HG03575 (cell line): ENCODE results near the gene AGBL4.
"Not testable (repeated sequence)": the region's sequence is repeated elsewhere in the genome, so short reads cannot be mapped to it uniquely, and the experiment has no call there.

Experiments
- ATAC-seq: cut with Tn5 transposase; IDR thresholded peaks from one replicate; pipeline ENCODE4 v1.9.1; 2021; ENCODE audit not compliant: unreplicated experiment, insufficient number of reproducible peaks, low FRiP score; ENCODE audit errors: extremely low read depth

Gene AGBL4

GRCh38 chr1:50023292-50024159 is at the start of gene AGBL4:
AGBL4 (minus strand) TSS chr1:50023954.
- ATAC-seq: no peak

- no peak for ATAC-seq
These were observed 43.1 kb upstream of the AGBL4 start for GRCh38 chr1:50066806-50067205.

DNA sequence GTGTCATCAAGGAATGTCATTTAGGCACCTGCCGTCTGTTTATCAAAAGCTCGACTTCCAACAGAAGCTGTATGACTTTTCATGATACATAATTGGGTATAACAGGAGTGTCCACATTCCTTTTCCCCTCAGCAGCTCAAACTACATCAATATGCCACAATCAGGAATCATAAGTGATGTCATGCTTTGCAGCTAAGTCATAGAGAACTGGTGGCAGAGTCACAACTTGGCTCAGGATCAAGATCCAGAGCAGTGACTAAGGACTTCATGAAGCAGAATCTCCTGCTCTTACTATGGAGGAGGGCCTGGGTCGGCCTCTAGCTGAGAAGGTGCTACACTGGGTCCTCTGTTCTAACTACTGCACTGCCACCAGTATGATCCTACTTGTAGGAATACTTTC is 36.5 kb upstream of the AGBL4 start:
- ATAC-seq: no peak

DNA sequence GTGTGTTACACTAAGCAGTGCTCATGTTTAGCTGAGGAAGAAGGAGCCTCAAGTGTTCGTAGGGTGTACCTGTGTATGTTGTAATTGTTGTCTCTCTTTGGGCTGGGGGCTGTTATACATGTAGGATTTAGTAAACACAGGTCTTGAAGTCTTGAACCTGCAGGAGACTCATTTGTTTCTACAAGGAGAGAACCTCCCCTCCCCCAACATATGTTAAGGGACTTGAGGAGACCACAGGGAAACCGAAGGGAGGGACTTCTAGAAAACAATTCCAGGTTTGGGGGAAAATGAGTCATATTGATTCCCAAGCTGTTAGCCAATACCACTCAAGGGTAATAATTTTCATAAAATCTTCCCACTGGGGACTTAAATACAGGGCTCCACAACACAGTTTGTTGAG is 25.0 kb upstream of the AGBL4 start:
- ATAC-seq: no peak

- ATAC-seq: no peak
These were observed 24.4 kb upstream of the AGBL4 start for GRCh38 chr1:50047916-50048694.

- ATAC-seq: no peak
These were observed 14.6 kb upstream of the AGBL4 start for GRCh38 chr1:50038237-50038809.

DNA sequence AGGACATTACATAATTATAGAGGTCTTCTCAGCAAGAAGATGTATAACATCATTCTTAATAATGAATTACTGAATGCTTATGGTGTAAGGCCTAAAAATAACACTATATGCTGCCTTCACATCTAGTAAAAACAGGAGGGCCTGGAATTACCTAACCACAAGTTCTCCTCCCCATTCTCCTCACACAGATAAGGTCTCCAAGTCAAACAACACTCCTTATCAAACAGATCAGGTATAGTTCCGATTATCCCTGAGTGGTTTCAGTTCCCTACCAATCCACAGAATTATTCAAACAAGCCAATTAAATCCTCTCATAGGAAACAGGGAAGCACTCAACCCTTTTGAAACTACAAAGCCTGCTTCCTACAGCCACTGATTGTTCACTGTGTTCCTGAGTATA is 4.0 kb upstream of the AGBL4 start:
- no peak for ATAC-seq

DNA sequence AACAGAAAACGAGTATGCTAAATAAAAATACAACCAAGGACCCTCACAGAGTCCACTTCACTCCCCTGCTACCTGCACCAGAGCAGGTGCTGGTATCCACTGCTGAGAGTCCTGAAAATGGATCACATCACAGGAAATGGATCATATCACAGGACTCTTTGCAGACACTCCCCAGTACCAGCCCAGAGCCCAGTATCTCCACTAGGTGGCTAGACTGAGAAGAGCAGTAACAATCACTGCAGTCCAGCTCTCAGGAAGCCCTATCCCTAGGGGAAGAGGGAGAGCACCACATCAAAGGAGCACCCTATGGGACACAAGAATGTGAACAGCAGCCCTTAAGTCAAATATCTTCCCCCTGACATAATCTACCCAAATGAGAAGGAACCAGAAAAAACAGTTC is 28.0 kb downstream of the AGBL4 start:
- ATAC-seq: no peak

- no peak for ATAC-seq
These were observed 52.7 kb downstream of the AGBL4 start for GRCh38 chr1:49971088-49971487.

GRCh38 chr1:49951385-49951784 is 72.4 kb downstream of the AGBL4 start:
- no peak for ATAC-seq

DNA sequence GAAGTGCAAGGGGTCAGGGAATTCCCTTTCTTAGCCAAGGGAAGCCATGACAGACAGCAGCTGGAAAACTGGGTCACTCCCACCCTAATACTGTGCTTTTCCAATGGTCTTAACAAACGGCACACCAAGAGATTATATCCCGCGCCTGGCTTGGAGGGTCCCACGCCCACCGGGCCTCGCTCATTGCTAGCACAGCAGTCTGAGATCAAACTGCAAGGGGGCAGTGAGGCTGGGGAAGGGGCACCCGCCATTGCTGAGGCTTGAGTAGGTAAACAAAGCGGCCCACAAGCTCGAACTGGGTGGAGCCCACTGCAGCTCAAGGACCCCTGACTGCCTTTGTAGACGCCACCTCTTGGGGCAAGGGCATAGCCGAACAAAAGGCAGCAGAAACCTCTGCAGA is 108.5 kb downstream of the AGBL4 start:
- ATAC-seq: not testable (repeated sequence)

GRCh38 chr1:49906365-49906764 is 117.4 kb downstream of the AGBL4 start:
- ATAC-seq: no peak

DNA sequence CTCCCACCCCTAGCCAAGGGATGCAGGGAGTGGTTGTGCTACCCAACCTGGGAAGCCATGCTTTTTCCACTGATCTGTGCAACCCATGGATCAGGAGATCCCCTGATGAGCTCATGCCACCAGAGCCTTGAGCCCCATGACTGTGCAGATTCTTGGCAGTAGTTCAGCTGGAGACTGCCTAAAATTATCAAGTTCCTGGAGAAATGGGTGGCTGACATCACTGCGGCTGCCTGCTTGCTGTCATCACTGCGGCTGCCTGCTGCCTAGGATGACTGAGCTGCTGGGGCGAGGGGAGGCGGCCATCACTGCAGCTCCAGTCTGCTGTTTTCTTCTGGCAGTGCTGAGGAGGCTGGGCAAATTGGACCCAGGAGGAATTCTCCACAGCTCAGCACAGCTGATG is 159.2 kb downstream of the AGBL4 start:
- ATAC-seq: no peak

DNA sequence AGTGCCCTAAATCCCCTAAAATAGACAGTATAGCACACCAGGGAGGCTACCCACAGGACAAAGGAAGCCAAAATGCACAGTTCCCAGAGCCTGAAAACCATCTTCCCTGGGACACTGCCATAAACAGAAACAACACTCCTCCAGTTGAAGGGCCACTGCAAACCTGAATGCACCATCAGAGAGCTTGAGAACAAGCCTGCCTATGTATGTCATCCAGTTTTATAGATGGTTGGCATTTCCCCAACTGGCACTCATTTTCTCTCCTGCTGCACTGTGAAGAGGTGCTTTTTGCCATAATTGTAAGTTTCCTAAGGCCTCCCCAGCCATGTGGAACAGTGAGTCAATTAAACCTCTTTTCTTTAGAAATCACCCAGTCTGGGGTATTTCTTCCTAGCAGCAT is 169.0 kb downstream of the AGBL4 start:
- ATAC-seq: no peak

DNA sequence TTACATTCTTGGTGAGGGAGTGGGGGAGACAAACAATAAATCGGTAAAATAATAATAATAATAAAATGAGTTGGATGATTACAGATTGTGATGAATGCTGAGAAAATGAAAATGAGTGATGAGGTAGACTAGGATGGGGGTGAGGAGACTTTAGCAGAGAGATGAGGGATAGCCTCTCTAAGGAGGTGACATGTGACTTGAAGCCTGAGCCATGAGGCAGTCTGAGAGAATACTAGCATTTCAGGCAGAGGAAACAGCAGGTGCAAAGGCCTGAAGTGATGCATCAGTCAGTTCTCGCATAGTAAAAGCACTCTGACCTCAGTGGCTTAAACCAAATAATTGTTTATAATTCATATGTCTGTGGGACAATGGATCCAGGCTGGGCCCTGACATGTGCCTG is 181.2 kb downstream of the AGBL4 start:
- no peak for ATAC-seq

- no peak for ATAC-seq
These were observed 182.0 kb downstream of the AGBL4 start for GRCh38 chr1:49841767-49842166.

GRCh38 chr1:49824261-49824660 is 199.5 kb downstream of the AGBL4 start:
- ATAC-seq: no peak

GRCh38 chr1:49817681-49818080 is 206.1 kb downstream of the AGBL4 start:
- no peak for ATAC-seq

DNA sequence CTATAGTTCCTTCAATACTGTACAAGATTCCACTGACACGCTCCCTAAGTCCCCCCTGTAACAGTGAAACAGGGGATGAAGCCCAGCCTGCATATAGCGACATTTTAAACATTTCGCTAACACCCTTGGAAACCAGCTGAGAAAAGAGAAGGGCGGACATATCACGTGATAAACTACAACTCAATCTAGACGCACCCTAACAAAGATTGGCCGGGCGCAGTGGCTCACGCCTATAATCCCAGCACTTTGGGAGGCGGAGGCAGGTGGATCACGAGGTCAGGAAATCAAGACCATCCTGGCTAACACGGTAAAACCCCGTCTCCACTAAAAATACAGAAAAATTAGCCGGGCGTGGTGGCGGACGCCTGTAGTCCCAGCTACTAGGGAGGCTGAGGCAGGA is 236.7 kb downstream of the AGBL4 start:
- ATAC-seq: not testable (repeated sequence)

DNA sequence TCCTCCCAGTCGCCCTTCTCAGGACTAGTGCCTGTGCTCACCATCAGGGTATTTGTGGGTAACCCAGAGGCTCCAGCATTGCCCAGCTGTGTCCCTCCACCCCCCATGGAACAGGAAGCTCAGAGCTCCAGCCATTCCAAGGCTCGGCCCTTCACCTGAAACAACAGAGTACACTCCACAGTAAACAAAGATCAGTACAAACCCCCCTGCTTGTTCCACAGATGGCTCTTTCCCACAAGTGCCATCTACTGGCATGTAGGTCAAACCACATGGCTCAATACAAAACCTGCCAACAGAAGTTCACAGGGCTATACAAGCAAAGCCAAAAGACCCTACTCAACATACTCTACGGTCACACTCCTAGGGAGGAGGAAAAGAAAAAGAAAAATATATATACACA is 258.7 kb downstream of the AGBL4 start:
- no peak for ATAC-seq
